RPMI7951 (cell line): Measurements from ENCODE around the gene SAMD11. TPM values are rescaled to one million over a fixed set of nuclear protein-coding genes. Genes with fewer than 3 reads are reported as not detected.
"Not testable (repeated sequence)": the region's sequence is repeated elsewhere in the genome, so short reads cannot be mapped to it uniquely, and the experiment has no call there.

Experiments
- DNase-seq: peaks from one replicate; pipeline ENCODE4 v3.0.0-alpha.2; 2012; ENCODE audit warnings: low read depth
- total RNA-seq: library from RNA; depleted of rRNA; stranded (reverse); fragments of >200 nt; shearing (Covaris generic); gene quantifications from 2 replicates; pipeline ENCODE4 v1.2.3, GENCODE V29; 2014

The SAMD11 gene
- total RNA-seq, 1 experiment from 2014 or later: 0.48 TPM

DNA sequence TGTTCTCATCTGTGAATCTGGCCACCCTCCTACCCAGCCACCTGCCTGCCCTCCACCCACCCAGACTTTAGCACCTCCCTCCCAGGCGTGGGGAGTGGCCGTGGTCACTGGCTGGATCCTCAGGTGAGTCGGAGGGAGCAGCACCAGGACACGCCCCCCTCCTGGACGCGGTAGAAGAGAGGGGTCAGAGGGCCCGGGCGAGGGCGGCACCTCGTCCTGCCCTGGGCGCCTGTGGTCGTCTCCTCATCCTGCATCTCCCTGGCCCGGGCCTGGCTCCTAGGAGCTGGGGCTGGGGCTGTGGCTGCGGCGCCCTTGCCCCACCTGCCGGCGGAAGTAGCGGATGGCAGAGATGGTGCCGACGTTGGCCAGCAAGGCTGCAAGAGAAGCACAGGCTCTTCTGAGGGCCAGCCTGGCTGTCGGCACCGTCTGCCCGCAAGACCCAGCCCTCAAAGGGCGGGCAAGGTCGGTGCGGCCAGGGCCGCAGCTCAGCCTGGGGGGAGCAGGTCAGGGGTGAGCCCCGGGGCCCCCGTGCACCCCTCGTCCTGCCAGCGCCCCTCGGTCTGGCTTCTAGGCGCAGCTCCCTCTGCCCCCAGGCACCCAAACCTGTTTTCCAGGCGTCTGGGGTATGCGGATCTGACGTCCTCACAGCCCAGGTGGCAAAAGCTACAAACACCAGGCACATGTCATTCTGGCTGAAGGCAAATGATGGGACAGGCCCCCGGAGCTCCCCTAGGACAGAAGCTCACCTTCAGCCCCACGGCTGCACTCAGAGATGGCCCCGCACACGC is 52.4 kb downstream of the SAMD11 start:
- peak; percentile 72 for DNase-seq

- DNase-seq: not testable (repeated sequence)
These were observed 53.1 kb downstream of the SAMD11 start for GRCh38 chr1:976791-977190.

DNA sequence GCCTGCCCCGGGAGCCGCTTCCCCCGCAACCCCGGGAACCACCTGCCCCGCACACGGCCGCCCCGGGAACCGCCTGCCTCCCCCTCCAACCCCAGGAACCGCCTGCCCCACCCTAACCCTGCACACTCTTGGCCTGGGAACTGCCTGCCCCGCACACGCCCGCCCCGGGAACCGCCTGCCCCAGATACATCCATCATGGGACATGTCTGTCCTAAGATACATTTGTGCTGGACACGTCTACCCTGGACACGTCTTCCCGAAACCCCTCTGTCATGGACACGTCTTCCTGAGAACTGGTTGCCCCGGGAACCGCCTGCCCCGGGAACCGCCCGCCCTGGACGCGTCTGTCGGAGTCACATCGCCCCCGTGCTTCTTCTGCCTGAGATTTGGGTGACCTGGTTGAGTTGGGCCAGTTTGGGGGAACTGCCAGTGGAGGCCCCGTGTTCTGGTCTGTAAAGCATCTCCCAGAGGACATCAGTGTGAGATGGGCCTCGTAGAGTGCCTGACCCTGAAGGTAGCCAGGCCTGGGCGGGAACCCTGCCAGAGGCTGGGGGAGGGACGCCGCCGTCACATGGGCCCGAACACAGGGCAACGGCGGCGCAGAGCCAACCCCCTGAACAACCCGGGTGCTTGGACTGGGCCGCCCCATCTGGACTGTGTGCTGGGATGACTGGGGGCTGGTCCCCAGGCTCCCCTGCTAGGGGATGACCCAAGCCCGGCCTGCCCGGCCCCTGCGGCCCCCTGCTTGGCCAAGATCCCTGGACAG is 54.5 kb downstream of the SAMD11 start:
- DNase-seq: no peak

- no peak for DNase-seq
These were observed 55.4 kb downstream of the SAMD11 start for GRCh38 chr1:978835-979743.

GRCh38 chr1:979744-980072 is 56.0 kb downstream of the SAMD11 start:
- DNase-seq: no peak

DNA sequence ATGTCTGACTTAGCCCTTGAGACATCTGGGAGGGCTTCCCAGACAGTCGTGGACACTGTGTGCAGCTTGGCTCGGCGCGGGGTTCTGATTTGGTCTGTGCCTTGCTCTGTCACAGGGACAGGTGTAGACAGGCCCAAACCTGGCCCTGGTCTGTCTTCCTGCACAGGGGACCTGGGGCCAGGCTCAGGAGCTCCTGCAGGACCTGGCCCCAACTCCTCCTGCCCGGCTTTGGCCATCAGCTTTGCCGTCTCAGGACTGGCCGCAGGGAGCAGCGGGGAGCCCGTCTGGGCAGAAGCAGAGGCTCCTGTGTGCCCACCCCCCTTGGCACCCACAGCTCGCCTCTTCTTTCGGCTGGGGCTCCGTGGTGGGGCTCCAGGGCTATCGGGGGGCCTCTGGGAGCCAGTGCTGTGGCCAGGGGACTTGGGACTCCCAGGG is 56.4 kb downstream of the SAMD11 start:
- no peak for DNase-seq

DNA sequence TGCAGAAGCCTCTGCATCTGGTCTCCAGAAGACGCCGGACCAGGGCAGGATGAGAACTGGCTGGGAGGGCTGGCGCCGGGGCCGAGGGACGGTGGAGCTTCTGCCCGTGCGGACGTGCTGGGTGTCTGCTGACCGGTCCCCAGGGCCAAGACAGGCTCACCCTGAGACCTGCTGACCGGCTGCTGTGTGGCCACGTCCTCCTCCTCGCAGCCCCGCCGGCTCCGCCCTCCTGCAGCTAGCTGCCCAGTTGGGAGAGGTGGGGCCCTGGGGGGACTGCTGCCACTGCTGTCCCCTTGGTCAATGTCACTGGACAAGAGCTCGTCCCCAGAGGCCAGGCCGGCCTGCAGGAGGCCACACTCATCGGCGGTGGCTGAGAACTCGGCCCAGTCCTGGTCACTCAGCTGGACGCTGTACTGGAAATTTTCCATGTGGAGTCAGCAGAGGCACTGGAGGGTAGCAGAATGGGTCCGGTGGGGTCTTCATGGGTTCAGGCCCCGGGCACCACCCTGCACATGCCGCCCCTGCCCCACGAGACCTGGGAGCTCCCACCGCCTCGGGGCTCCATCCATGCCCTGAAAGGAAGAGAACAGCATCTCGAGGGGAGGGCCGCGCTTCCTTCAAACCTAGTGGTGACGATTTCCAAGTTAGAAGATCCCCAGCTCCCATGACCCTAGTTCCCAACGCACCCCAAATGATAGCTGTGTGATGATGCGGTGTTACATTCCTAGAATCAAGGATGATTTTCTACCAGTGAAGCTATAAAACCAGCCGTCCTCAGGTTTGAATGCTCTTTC is 57.1 kb downstream of the SAMD11 start:
- no peak for DNase-seq

- no peak for DNase-seq
These were observed 57.8 kb downstream of the SAMD11 start for GRCh38 chr1:981491-981954.

- DNase-seq: no peak
These were observed 58.3 kb downstream of the SAMD11 start, which contains the start of gene PERM1 for GRCh38 chr1:981955-982558. TSS of gene PERM1 (minus strand) at chr1:982093. CDS start at chr1:981029, 1,064 bp downstream.

- DNase-seq: no peak
These were observed 59.2 kb downstream of the SAMD11 start for GRCh38 chr1:982765-983436.

DNA sequence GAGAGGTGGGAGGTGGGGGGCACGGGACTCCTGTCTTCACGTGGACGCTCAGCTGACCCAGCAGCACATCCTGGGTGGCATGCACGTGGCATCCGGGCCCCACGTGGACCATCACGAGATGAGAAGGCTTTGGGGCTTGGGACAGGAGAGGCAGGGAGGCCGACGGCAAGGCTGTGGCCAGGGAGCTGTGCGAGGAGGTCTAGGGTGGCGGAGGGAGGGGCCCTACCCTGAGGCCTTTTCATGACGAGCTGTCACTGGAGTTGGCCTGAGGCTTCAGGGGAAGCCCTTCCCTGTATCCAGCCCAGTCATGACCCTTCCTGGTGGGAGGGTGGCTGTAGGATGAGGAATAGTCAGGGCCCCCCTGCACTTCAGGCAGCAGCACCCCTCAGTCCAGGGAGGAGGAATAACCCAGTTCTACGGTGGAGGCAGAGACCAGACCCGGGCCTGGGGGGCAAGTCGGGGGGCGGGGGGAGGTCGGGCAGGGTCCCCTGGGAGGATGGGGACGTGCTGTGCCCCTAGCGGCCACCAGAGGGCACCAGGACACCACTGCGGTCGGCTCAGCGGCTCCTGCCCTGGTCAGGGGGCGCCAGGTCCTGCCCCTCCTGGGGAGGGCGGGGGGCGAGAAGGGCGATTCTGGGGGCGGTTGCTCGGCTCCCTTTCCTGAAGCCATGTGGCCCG is 60.2 kb downstream of the SAMD11 start:
- DNase-seq: no peak

- DNase-seq: no peak
These were observed 60.7 kb downstream of the SAMD11 start for GRCh38 chr1:984476-984814.

DNA sequence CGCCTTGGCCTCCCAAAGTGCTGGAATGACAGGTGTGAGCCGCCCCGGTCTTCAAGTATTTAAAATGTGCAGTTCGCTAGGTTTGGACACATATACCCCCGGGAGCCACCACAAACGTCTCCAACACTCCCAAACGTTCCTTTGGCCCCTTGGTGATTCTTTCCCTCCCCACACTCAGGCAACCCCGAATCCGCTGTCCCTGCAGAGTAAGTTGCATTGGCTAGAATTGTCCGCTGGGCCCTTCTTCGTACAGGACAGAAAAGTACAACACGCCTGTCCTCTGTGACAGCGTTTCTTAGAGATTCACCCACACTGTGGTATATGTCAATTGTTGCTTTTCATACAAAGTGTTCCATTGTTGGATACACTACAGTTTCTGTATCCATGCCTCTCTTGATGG is 61.4 kb downstream of the SAMD11 start:
- no peak for DNase-seq

- not testable (repeated sequence) for DNase-seq
These were observed 64.3 kb downstream of the SAMD11 start for GRCh38 chr1:988061-988460.

GRCh38 chr1:991275-991674 is 67.6 kb downstream of the SAMD11 start:
- not testable (repeated sequence) for DNase-seq

DNA sequence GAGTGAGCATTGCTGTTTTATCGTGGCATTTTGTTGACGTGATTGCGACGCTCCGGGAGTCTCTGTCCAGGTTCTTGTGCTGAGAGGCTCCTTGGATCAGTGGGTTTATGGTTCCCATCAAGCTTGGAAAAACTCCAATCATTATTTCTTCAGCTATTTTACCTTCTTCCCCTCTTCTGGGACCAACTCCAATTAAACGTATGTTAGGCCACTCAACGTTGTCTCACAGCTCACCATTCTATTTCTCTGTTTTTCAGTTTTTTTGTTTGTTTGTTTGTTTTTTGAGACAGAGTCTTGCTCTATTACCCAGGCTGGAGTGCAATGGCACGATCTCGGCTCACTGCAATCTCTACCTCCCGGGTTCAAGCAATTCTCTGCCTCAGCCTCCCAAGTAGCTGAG is 68.2 kb downstream of the SAMD11 start:
- DNase-seq: no peak

GRCh38 chr1:992362-992761 is 68.6 kb downstream of the SAMD11 start:
- no peak for DNase-seq

DNA sequence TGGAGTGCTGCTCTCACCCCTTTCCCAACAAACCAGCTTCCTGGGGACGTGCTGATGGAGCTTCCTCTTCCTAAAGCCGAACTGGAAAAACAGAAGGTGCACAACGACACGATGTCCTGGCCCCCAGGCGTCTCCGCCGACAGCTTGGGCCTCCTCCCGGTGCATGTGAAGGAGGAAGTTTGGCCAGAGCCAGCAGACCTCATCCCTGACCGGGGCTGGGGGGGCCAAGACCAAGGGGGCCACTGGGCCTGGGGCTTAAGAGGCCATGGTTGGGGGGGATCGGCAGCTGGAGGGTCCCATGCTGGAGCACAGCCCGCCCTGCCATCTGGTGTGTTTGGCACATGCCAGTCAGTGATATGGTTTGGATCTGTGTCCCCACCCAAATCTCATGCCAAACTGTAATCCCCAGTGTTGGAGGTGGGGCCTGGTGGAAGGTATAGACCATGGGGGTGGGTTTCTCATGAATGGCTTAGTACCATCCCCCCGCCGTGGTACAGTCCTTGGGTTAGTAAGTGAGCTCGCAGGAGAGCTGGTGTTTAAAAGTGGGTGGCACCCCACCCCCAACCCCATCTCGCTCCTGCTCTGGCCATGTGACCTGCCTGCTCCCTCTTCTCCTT is 69.8 kb downstream of the SAMD11 start:
- DNase-seq: no peak
